IPS-15b (cell line): Measurements from ENCODE around the gene KRTAP9-3.
"Not testable (repeated sequence)": the region's sequence is repeated elsewhere in the genome, so short reads cannot be mapped to it uniquely, and the experiment has no call there.

ENCODE experiments used
- H3K27me3 ChIP-seq: one replicate; pipeline ENCODE4 v1.6.1; 2013; ENCODE audit warnings: low read length; ENCODE audit not compliant: control insufficient read depth, insufficient read depth
- H3K36me3 ChIP-seq: one replicate; pipeline ENCODE4 v1.6.1; 2013; ENCODE audit warnings: low read length; ENCODE audit not compliant: control insufficient read depth, insufficient read depth
- H3K4me1 ChIP-seq: one replicate; pipeline ENCODE4 v1.6.1; 2013; ENCODE audit warnings: mild to moderate bottlenecking, low read length; ENCODE audit not compliant: control insufficient read depth, insufficient read depth
- H3K4me3 ChIP-seq: one replicate; pipeline ENCODE4 v1.5.1; 2013; ENCODE audit warnings: low read depth, low read length
- H3K9ac ChIP-seq: one replicate; pipeline ENCODE4 v1.6.1; 2013; ENCODE audit warnings: low read depth, mild to moderate bottlenecking, low read length
- H3K9me3 ChIP-seq: one replicate; pipeline ENCODE4 v1.6.1; 2013; ENCODE audit warnings: mild to moderate bottlenecking, low read length; ENCODE audit not compliant: control insufficient read depth, insufficient read depth

The KRTAP9-3 gene

DNA sequence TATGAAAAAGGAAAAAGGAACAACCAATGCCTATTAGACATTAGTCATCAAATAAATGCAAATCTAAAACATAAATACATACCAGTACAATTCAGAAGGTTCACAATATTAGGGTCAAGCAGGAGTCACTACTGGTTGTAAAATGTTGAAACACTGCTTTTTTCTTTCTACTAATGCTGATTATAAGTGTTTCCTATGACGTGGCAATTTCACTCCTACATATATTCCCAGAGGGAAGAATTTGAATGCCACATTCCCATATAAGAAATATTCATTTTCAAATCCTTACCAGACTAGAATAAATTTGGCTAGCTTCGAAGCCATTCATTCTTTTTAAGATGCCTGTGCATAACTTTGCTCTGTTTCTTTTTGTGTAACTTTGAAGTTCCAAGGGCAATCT, 8.4 kb upstream of the KRTAP9-3 start:
- H3K9me3 ChIP-seq: no peaks in the 10 kb centered on the region
- no peak overlapping the region for H3K9ac ChIP-seq
- H3K36me3 ChIP-seq: no peaks in the 10 kb centered on the region
- no peaks in the 10 kb centered on the region for H3K4me1 ChIP-seq
- H3K27me3 ChIP-seq: no peaks in the 10 kb centered on the region
- no peak overlapping the region for H3K4me3 ChIP-seq

DNA sequence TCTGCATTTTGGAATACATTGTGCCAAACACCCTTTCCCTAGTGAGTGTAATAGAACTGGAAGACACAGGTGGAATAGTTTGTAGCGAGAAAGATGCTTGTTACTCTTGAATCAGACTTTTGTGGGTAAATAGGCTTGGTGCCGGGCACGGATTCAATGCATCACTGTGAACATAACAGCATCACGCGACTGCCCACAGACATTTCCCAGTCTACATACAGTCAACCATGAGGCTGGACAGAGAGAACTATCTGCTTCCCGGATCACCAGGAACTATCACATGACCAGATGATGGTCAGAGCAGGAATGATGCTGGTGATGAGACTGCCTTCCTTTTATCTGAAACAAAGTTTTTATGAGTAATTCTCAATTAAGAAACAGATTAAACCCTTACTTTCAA, 6.2 kb upstream of the KRTAP9-3 start:
- H3K9ac ChIP-seq: no peak overlapping the region
- no peaks in the 10 kb centered on the region for H3K36me3 ChIP-seq
- no peaks in the 10 kb centered on the region for H3K4me1 ChIP-seq
- H3K9me3 ChIP-seq: no peaks in the 10 kb centered on the region
- no peak overlapping the region for H3K4me3 ChIP-seq
- no peaks in the 10 kb centered on the region for H3K27me3 ChIP-seq

DNA sequence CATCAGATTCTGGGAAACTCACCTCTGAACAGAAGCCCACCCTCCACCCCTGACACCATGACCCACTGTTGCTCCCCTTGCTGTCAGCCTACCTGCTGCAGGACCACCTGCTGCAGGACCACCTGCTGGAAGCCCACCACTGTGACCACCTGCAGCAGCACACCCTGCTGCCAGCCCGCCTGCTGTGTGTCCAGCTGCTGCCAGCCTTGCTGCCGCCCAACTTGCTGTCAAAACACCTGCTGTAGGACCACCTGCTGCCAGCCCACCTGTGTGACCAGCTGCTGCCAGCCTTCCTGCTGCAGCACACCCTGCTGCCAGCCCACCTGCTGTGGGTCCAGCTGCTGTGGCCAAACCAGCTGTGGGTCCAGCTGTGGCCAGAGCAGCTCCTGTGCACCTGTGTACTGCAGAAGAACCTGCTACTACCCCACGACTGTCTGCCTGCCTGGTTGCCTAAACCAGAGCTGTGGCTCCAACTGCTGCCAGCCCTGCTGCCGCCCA, 5.6 kb upstream of the KRTAP9-3 start, which contains the start of gene KRTAP9-2:
TSS of gene KRTAP9-2 (plus strand) at position 51 of the 498 bp plus-strand sequence. CDS start at position 58, 7 bp downstream.
- H3K4me1 ChIP-seq, H3K4me3 ChIP-seq, H3K36me3 ChIP-seq, H3K27me3 ChIP-seq, H3K9ac ChIP-seq, H3K9me3 ChIP-seq: not testable (repeated sequence)

DNA sequence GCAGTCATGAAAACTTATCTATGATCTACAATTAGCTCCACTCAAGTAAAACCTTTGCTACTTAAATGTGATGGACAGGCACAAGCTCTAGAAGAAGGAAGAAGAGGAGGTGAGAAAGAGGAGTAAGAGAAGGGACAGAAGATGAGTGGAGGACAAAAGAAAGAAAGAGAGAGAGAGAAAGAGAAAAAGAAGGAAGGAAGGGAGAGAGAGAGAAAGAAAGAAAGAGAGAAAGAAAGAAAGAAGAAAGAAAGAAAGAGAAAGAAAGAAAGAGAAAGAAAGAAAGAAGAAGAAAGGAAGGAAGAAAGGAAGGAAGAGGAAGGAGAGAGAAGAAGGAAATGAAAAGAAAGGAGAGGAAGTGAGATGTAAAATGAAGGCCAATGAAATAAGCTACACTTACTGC, 2.2 kb upstream of the KRTAP9-3 start:
- no peaks in the 10 kb centered on the region for H3K36me3 ChIP-seq
- H3K9ac ChIP-seq: no peak overlapping the region
- H3K27me3 ChIP-seq: no peaks in the 10 kb centered on the region
- no peaks in the 10 kb centered on the region for H3K9me3 ChIP-seq
- H3K4me1 ChIP-seq: no peaks in the 10 kb centered on the region
- H3K4me3 ChIP-seq: no peak overlapping the region

DNA sequence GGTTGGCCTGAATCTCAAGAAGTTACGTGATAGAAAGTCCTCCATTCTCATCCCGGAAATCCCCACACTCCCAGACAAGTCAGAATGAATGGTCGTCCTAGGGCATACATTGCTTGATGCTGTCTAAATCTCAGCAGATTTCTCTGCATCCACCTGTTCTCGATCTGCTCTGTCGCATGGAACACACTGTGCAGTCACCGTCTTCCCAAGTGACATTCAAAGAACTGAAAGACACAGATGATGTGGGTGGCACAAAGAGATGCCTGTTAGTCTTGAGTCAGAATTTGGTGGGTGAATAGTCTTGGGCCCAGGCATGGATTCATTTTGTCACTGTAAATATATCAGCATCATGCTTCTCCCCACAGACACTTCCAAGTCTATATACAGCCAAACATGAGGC, 518 bp upstream of the KRTAP9-3 start:
- Histone ChIP-seq H3K36me3 (no peaks in the 10 kb centered on the region), H3K9ac (no peak overlapping the region), H3K27me3 (no peaks in the 10 kb centered on the region), H3K9me3 (no peaks in the 10 kb centered on the region), H3K4me1 (no peaks in the 10 kb centered on the region), H3K4me3 (no peak overlapping the region)

DNA sequence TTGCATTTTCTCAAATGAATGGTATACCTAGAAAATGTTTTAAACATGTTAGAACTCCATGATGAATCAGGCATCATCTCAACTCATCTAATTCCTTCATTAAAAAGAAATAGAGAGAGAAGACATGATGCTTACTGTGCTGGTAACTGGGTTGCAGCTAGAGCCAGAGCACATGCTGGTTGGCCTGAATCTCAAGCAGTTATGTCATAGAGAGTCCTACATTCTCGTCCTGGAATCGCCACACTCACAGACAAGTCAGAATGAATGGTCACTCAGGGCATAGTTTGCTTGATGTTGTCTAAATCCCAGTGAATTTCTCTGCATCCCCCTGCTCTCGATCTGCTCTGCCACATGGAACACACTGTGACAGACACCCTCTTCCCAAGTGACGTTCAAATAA, 4.9 kb downstream of the KRTAP9-3 start:
- H3K9ac ChIP-seq: not testable (repeated sequence)

DNA sequence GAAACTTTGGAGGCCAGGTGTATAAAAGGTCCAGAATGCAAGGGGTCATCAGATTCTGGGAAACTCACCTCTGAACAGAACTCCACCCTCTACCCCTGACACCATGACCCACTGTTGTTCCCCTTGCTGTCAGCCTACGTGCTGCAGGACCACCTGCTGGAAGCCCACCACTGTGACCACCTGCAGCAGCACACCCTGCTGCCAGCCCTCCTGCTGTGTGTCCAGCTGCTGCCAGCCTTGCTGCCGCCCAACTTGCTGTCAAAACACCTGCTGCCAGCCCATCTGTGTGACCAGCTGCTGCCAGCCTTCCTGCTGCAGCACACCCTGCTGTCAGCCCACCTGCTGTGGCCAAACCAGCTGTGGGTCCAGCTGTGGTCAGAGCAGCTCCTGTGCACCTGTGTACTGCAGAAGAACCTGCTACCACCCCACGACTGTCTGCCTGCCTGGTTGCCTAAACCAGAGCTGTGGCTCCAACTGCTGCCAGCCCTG, 5.7 kb downstream of the KRTAP9-3 start, which contains the start of gene KRTAP9-8:
TSS of gene KRTAP9-8 (plus strand) at position 51 of the 489 bp plus-strand sequence. CDS start at position 104, 53 bp downstream.
- H3K4me1 ChIP-seq: not testable (repeated sequence)

More for the DNA sequence above, 4.9 kb downstream of the KRTAP9-3 start:
- H3K4me1 ChIP-seq, H3K36me3 ChIP-seq, H3K27me3 ChIP-seq, H3K4me3 ChIP-seq, H3K9me3 ChIP-seq: not testable (repeated sequence)

DNA sequence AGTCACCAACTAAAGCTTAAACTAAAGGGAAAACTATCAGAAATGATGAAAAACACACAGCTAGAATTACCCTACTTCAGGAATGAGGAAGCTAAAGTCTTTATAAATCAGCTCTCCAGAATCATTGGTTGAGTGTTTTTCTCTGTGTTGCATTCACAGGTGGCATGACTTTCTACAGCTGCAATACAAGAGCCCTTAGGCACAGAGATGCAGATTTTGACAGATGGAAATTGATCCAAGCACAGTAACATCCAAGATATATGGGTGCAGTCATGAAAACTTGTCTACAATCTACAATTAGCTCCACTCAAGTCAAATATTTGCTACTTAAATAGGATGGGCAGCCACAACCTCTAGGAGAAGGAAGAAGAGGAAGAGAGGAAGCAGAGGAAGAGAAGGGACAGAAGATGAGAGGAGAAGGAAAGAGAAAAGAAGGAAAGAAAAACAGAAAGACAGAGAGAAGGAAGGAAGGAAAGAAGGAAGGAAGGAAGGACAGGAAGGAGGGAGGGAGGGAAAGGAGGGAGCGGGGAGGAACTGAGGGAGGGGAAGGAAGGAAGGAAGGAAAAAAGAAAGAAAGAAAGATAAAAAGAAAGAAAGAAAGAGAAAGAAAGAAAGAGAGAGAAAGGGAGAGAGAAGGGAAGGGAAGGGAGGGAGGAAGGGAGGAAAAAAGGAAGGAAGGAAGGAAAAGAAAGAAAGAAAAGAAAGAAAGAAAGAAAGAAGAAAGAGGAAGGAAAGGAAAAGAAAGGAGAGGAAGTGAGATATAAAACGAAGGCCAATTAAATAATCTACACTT, 14.9 kb downstream of the KRTAP9-3 start:
- not testable (repeated sequence) for H3K9me3 ChIP-seq, H3K4me3 ChIP-seq, H3K27me3 ChIP-seq, H3K9ac ChIP-seq, H3K4me1 ChIP-seq, H3K36me3 ChIP-seq

More for the DNA sequence above, 5.7 kb downstream of the KRTAP9-3 start, which contains the start of gene KRTAP9-8:
- not testable (repeated sequence) for H3K27me3 ChIP-seq, H3K9me3 ChIP-seq, H3K36me3 ChIP-seq, H3K9ac ChIP-seq, H3K4me3 ChIP-seq

DNA sequence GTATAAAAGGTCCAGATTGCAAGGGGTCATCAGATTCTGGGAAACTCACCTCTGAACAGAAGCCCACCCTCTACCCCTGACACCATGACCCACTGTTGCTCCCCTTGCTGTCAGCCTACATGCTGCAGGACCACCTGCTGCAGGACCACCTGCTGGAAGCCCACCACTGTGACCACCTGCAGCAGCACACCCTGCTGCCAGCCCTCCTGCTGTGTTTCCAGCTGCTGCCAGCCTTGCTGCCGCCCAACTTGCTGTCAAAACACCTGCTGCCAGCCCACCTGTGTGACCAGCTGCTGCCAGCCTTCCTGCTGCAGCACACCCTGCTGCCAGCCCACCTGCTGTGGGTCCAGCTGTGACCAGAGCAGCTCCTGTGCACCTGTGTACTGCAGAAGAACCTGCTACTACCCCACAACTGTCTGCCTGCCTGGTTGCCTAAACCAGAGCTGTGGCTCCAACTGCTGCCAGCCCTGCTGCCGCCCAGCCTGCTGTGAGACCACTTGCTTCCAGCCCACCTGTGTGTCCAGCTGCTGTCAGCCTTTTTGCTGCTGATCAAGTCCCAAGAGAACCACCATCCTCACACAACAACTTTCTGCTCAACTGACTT, 17.5 kb downstream of the KRTAP9-3 start, which contains the start of gene KRTAP9-4:
TSS of gene KRTAP9-4 (plus strand) at position 51 of the 604 bp plus-strand sequence. CDS start at position 85, 34 bp downstream.
- not testable (repeated sequence) for H3K4me3 ChIP-seq, H3K27me3 ChIP-seq, H3K4me1 ChIP-seq, H3K9me3 ChIP-seq, H3K9ac ChIP-seq, H3K36me3 ChIP-seq

DNA sequence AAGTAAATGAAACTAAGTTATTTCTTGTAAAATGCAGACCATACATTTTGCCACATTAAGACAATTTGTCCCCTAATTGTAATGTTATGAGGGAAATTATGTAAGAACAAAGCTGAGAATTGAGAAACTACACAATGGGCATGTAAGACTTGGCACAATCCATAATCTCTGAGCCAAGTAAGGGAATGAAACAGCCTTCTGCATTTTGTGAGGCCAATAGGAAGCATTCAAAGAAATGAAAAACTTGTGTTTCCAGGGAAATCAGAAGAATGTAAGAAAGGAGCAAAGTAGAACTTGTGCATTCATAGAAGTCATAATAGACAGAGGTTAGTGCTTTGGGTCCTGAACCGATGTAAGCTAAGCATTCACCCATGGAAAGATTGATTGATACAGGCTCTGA, 19.0 kb downstream of the KRTAP9-3 start:
- Histone ChIP-seq H3K4me3 (no peak overlapping the region), H3K27me3 (no peaks in the 10 kb centered on the region), H3K9me3 (no peaks in the 10 kb centered on the region)

DNA sequence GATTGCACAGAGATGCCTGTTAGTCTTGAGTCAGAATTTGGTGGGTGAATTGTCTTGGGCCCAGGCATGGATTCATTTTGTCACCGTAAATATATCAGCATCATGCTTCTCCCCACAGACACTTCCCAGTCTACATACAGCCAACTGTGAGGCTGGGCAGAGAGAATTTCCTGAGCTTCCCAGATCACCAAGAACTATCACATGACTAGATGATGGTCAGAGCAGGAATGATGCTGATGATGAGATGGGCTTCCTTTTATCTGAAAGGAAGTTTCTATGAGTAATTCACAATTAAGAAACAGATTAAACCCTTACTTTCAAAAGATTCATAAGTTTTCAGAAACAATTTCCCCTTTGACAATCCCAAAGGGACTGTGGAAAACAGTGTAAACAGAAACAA, 22.6 kb downstream of the KRTAP9-3 start:
- no peak overlapping the region for H3K9ac ChIP-seq
- no peaks in the 10 kb centered on the region for H3K4me1 ChIP-seq
- no peaks in the 10 kb centered on the region for H3K36me3 ChIP-seq
- no peak overlapping the region for H3K4me3 ChIP-seq
- no peaks in the 10 kb centered on the region for H3K9me3 ChIP-seq
- no peaks in the 10 kb centered on the region for H3K27me3 ChIP-seq

More for the DNA sequence above, 19.0 kb downstream of the KRTAP9-3 start:
- Histone ChIP-seq H3K36me3 (no peaks in the 10 kb centered on the region), H3K9ac (no peak overlapping the region), H3K4me1 (no peaks in the 10 kb centered on the region)
